WTC11 (cell line): ENCODE results near the gene USP15. TPM values are rescaled to one million over a fixed set of nuclear protein-coding genes. Genes with fewer than 3 reads are reported as not detected.

ENCODE experiments used
- ATAC-seq: fragments of 200-7000 bp; cut with Tn5 transposase; 2 replicates; pipeline ENCODE4 v1.10.0; 2021; ENCODE audit warnings: mild to moderate bottlenecking, moderate library complexity
- CTCF ChIA-PET: fragments of 300-600 bp; sonication (Branson Sonifier 250); formaldehyde crosslinking; loops from one replicate; lab custom pipeline; 2021; ENCODE audit warnings: antibody characterized with exemption; lab: Charles Lee
- POLR2A ChIA-PET: fragments of 350-600 bp; sonication (Branson Sonifier 250); formaldehyde crosslinking; loops from one replicate; lab custom pipeline; 2021; ENCODE audit warnings: antibody characterized with exemption; lab: Charles Lee
- DNase-seq: peaks from one replicate; pipeline ENCODE4 v3.0.0; 2021; ENCODE audit warnings: low spot score
- H3K27ac Mint-ChIP-seq: 2 replicates; pipeline ENCODE4 v1.8.0; 2021; ENCODE audit warnings: mixed read lengths
- H3K27me3 Mint-ChIP-seq: 2 replicates; pipeline ENCODE4 v1.8.0; 2021; ENCODE audit warnings: low read depth, mild to moderate bottlenecking, moderate library complexity, mixed read lengths
- H3K36me3 Mint-ChIP-seq: 2 replicates; pipeline ENCODE4 v1.8.0; 2021; ENCODE audit warnings: mixed read lengths
- H3K4me1 Mint-ChIP-seq: 2 replicates; pipeline ENCODE4 v1.8.0; 2022; ENCODE audit warnings: mixed read lengths
- H3K4me3 Mint-ChIP-seq: 2 replicates; pipeline ENCODE4 v1.8.0; 2021; ENCODE audit warnings: mild to moderate bottlenecking, moderate library complexity, mixed read lengths
- H3K9me3 Mint-ChIP-seq: 2 replicates; pipeline ENCODE4 v1.8.0; 2021; ENCODE audit warnings: mixed read lengths
- ETV6 ChIP-seq: sonication (generic); formaldehyde crosslinking; IDR thresholded peaks from 2 replicates; pipeline ENCODE4 v1.8.1; 2022; ENCODE audit warnings: mild to moderate bottlenecking, missing genetic modification reagents
- FOXJ3 ChIP-seq: sonication (generic); formaldehyde crosslinking; IDR thresholded peaks from 2 replicates; pipeline ENCODE4 v1.9.0; 2021; ENCODE audit warnings: missing genetic modification reagents, mild to moderate bottlenecking, borderline replicate concordance
- FOXP1 ChIP-seq: sonication (generic); formaldehyde crosslinking; IDR thresholded peaks from 2 replicates; pipeline ENCODE4 v1.8.0; 2022; ENCODE audit warnings: missing genetic modification reagents, mild to moderate bottlenecking, moderate library complexity, borderline replicate concordance
- HMGA2 ChIP-seq: fragments of 250-450 bp; sonication (Bioruptor Pico); IDR thresholded peaks from 2 replicates; pipeline ENCODE4 v1.4.0; 2021; ENCODE audit warnings: mild to moderate bottlenecking, moderate library complexity
- MXD4 ChIP-seq: fragments of 250-450 bp; sonication (Bioruptor Pico); IDR thresholded peaks from 2 replicates; pipeline ENCODE4 v1.8.0; 2021; ENCODE audit warnings: mild to moderate bottlenecking, moderate library complexity, borderline replicate concordance
- NFE2L1 ChIP-seq: sonication (generic); formaldehyde crosslinking; IDR thresholded peaks from 2 replicates; pipeline ENCODE4 v1.8.1; 2023; ENCODE audit warnings: missing genetic modification reagents
- NFYB ChIP-seq: sonication (generic); formaldehyde crosslinking; conservative IDR thresholded peaks from 2 replicates; pipeline ENCODE4 v1.8.0; 2022; ENCODE audit warnings: low read depth, missing genetic modification reagents
- SMAD4 ChIP-seq: sonication (generic); formaldehyde crosslinking; IDR thresholded peaks from 2 replicates; pipeline ENCODE4 v1.8.0; 2022; ENCODE audit warnings: mild to moderate bottlenecking, missing genetic modification reagents
- SP1 ChIP-seq: sonication (generic); formaldehyde crosslinking; conservative IDR thresholded peaks from 2 replicates; pipeline ENCODE4 v1.8.1; 2022; ENCODE audit warnings: missing genetic modification reagents
- TEAD4 ChIP-seq: sonication (generic); formaldehyde crosslinking; IDR thresholded peaks from 2 replicates; pipeline ENCODE4 v1.8.0; 2022; ENCODE audit warnings: mild to moderate bottlenecking, missing genetic modification reagents
- ZNF232 ChIP-seq: sonication (generic); formaldehyde crosslinking; IDR thresholded peaks from 2 replicates; pipeline ENCODE4 v1.8.0; 2022; ENCODE audit warnings: mild to moderate bottlenecking, missing genetic modification reagents
- ZNF317 ChIP-seq: sonication (generic); formaldehyde crosslinking; IDR thresholded peaks from 2 replicates; pipeline ENCODE4 v1.8.1; 2023; ENCODE audit warnings: low read depth, mild to moderate bottlenecking, moderate library complexity, missing genetic modification reagents, borderline replicate concordance
- ZNF671 ChIP-seq: fragments of 250-450 bp; sonication (Bioruptor Pico); IDR thresholded peaks from 2 replicates; pipeline ENCODE4 v1.8.0; 2021; ENCODE audit warnings: mild to moderate bottlenecking
- total RNA-seq: library from RNA; stranded (reverse); gene quantifications from 3 replicates; pipeline ENCODE4 v1.2.3, GENCODE V29; 2021
- TF ChIP-seq, protein P1 (sequence below): fragments of 250-450 bp; sonication (Bioruptor Pico); IDR thresholded peaks from 2 replicates; pipeline ENCODE4 v1.8.0; 2021; ENCODE audit warnings: mild to moderate bottlenecking
- TF ChIP-seq, protein P2 (sequence below): sonication (generic); formaldehyde crosslinking; IDR thresholded peaks from 2 replicates; pipeline ENCODE4 v1.8.1; 2023; ENCODE audit warnings: mild to moderate bottlenecking, missing genetic modification reagents, moderate library complexity
- TF ChIP-seq, protein P3 (sequence below): sonication (generic); formaldehyde crosslinking; IDR thresholded peaks from 2 replicates; pipeline ENCODE4 v1.8.0; 2023; ENCODE audit warnings: mild to moderate bottlenecking, missing genetic modification reagents
- TF ChIP-seq, protein P4 (sequence below): sonication (generic); formaldehyde crosslinking; IDR thresholded peaks from 2 replicates; pipeline ENCODE4 v1.8.1; 2023; ENCODE audit warnings: mild to moderate bottlenecking, missing genetic modification reagents, moderate library complexity
- TF ChIP-seq, protein P5 (sequence below): sonication (generic); formaldehyde crosslinking; IDR thresholded peaks from 2 replicates; pipeline ENCODE4 v1.8.1; 2022; ENCODE audit warnings: low read depth, mild to moderate bottlenecking, moderate library complexity, missing genetic modification reagents, borderline replicate concordance

USP15 gene
- total RNA-seq, 1 experiment from 2014 or later = 37.2 TPM

GRCh38 chr12:62272936-62273552 lies 12.8 kb downstream of the USP15 start:
- Mint-ChIP-seq H3K36me3 (no peaks in the 10 kb centered on the region), H3K27ac (no peak overlapping the region), H3K4me3 (no peak overlapping the region), H3K9me3 (no peaks in the 10 kb centered on the region), H3K4me1 (0 out of 2 replicates have a peak, but pooled peaks cover 4% of the 10 kb centered on the region), H3K27me3 (no peaks in the 10 kb centered on the region)
- ChIA-PET POLR2A (no interaction called here), CTCF (interaction anchor here (1.9 kb wide), 1 partner anchor 13 kb away, joined by 5 read pairs; the partner anchor contains the start of gene USP15)
- DNase-seq (no peak), ATAC-seq (no peak)
- no peak for TF ChIP-seq NFYB (CRISPR knock-in tag)
- TF ChIP-seq SMAD4 = no peak
- TF ChIP-seq, protein P1, sequence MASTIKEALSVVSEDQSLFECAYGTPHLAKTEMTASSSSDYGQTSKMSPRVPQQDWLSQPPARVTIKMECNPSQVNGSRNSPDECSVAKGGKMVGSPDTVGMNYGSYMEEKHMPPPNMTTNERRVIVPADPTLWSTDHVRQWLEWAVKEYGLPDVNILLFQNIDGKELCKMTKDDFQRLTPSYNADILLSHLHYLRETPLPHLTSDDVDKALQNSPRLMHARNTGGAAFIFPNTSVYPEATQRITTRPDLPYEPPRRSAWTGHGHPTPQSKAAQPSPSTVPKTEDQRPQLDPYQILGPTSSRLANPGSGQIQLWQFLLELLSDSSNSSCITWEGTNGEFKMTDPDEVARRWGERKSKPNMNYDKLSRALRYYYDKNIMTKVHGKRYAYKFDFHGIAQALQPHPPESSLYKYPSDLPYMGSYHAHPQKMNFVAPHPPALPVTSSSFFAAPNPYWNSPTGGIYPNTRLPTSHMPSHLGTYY (CRISPR knock-in tag) = no peak
- TF ChIP-seq ZNF317 = no peak
- no peak for TF ChIP-seq NFE2L1 (CRISPR knock-in tag)

GRCh38 chr12:62273724-62274380 lies 13.6 kb downstream of the USP15 start:
- Mint-ChIP-seq H3K4me3 (no peak overlapping the region), H3K4me1 (0 out of 2 replicates have a peak, but pooled peaks cover 4% of the 10 kb centered on the region), H3K27me3 (no peaks in the 10 kb centered on the region), H3K9me3 (no peaks in the 10 kb centered on the region), H3K36me3 (no peaks in the 10 kb centered on the region), H3K27ac (no peak overlapping the region)
- TF ChIP-seq, protein P2, sequence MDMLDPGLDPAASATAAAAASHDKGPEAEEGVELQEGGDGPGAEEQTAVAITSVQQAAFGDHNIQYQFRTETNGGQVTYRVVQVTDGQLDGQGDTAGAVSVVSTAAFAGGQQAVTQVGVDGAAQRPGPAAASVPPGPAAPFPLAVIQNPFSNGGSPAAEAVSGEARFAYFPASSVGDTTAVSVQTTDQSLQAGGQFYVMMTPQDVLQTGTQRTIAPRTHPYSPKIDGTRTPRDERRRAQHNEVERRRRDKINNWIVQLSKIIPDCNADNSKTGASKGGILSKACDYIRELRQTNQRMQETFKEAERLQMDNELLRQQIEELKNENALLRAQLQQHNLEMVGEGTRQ (CRISPR knock-in tag) = no peak
- no peak for TF ChIP-seq HMGA2
- TF ChIP-seq, protein P3, sequence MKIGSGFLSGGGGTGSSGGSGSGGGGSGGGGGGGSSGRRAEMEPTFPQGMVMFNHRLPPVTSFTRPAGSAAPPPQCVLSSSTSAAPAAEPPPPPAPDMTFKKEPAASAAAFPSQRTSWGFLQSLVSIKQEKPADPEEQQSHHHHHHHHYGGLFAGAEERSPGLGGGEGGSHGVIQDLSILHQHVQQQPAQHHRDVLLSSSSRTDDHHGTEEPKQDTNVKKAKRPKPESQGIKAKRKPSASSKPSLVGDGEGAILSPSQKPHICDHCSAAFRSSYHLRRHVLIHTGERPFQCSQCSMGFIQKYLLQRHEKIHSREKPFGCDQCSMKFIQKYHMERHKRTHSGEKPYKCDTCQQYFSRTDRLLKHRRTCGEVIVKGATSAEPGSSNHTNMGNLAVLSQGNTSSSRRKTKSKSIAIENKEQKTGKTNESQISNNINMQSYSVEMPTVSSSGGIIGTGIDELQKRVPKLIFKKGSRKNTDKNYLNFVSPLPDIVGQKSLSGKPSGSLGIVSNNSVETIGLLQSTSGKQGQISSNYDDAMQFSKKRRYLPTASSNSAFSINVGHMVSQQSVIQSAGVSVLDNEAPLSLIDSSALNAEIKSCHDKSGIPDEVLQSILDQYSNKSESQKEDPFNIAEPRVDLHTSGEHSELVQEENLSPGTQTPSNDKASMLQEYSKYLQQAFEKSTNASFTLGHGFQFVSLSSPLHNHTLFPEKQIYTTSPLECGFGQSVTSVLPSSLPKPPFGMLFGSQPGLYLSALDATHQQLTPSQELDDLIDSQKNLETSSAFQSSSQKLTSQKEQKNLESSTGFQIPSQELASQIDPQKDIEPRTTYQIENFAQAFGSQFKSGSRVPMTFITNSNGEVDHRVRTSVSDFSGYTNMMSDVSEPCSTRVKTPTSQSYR (CRISPR knock-in tag) = no peak
- no peak for TF ChIP-seq TEAD4 (CRISPR knock-in tag)
- no peak for TF ChIP-seq FOXP1 (CRISPR knock-in tag)
- TF ChIP-seq, protein P4, sequence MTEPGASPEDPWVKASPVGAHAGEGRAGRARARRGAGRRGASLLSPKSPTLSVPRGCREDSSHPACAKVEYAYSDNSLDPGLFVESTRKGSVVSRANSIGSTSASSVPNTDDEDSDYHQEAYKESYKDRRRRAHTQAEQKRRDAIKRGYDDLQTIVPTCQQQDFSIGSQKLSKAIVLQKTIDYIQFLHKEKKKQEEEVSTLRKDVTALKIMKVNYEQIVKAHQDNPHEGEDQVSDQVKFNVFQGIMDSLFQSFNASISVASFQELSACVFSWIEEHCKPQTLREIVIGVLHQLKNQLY = no peak
- TF ChIP-seq, protein P5, sequence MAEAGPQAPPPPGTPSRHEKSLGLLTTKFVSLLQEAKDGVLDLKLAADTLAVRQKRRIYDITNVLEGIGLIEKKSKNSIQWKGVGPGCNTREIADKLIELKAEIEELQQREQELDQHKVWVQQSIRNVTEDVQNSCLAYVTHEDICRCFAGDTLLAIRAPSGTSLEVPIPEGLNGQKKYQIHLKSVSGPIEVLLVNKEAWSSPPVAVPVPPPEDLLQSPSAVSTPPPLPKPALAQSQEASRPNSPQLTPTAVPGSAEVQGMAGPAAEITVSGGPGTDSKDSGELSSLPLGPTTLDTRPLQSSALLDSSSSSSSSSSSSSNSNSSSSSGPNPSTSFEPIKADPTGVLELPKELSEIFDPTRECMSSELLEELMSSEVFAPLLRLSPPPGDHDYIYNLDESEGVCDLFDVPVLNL (CRISPR knock-in tag) = no peak
- TF ChIP-seq MXD4 (CRISPR knock-in tag) = no peak
- no peak for TF ChIP-seq ZNF671 (CRISPR knock-in tag)
- no peak for TF ChIP-seq ETV6
- no peak for TF ChIP-seq SP1 (CRISPR knock-in tag)
- TF ChIP-seq ZNF232 (CRISPR knock-in tag) = no peak
- TF ChIP-seq FOXJ3 (CRISPR knock-in tag) = no peak
- CTCF ChIA-PET = interaction anchor here (1.9 kb wide), 1 partner anchor 14 kb away, joined by 5 read pairs; the partner anchor contains the start of gene USP15
- ATAC-seq (no peak), DNase-seq (no peak)
- POLR2A ChIA-PET = no interaction called here
